ENCODE data around the gene WDR72.

Gene WDR72

GRCh38 chr15:53536479-53537120 is 222.9 kb downstream of the WDR72 start:
- no peak for TF ChIP-seq CTCF (conservative IDR thresholded peaks at IDR 0.05; ENCODE audit: low read length)
- H3K4me3 ChIP-seq (ENCODE audit: low read length) = no peak overlapping the region
- no peak for DNase-seq (ENCODE audit: low read depth)

GRCh38 chr15:53535886-53536285 is 223.6 kb downstream of the WDR72 start:
- no peak for TF ChIP-seq CTCF (conservative IDR thresholded peaks at IDR 0.05; ENCODE audit: low read length)
- no peak for DNase-seq (ENCODE audit: low read depth)
- H3K4me3 ChIP-seq (ENCODE audit: low read length) = no peak overlapping the region

GRCh38 chr15:53534105-53534839 is 225.2 kb downstream of the WDR72 start:
- no peak for TF ChIP-seq CTCF (conservative IDR thresholded peaks at IDR 0.05; ENCODE audit: low read length)
- DNase-seq (ENCODE audit: low read depth) = no peak
- H3K4me3 ChIP-seq (ENCODE audit: low read length) = no peak overlapping the region

GRCh38 chr15:53530761-53531160 is 228.7 kb downstream of the WDR72 start:
- no peak for DNase-seq (ENCODE audit: low read depth)
- H3K4me3 ChIP-seq (ENCODE audit: low read length) = no peak overlapping the region
- no peak for TF ChIP-seq CTCF (conservative IDR thresholded peaks at IDR 0.05; ENCODE audit: low read length)

- H3K4me3 ChIP-seq (ENCODE audit: low read length) = no peak overlapping the region
- DNase-seq (ENCODE audit: low read depth) = no peak
- TF ChIP-seq CTCF (conservative IDR thresholded peaks at IDR 0.05; ENCODE audit: low read length) = no peak
Observed at GRCh38 chr15:53527996-53528395, 231.5 kb downstream of the WDR72 start.

GRCh38 chr15:53525894-53526293 is 233.6 kb downstream of the WDR72 start:
- TF ChIP-seq CTCF (conservative IDR thresholded peaks at IDR 0.05; ENCODE audit: low read length) = no peak
- no peak for DNase-seq (ENCODE audit: low read depth)
- no peak overlapping the region for H3K4me3 ChIP-seq (ENCODE audit: low read length)

- H3K4me3 ChIP-seq (ENCODE audit: low read length) = no peak overlapping the region
- no peak for TF ChIP-seq CTCF (conservative IDR thresholded peaks at IDR 0.05; ENCODE audit: low read length)
- no peak for DNase-seq (ENCODE audit: low read depth)
Observed at GRCh38 chr15:53522991-53523390, 236.5 kb downstream of the WDR72 start.

Data from AG10803 (cell line).